Measurements from ENCODE around the gene NLRX1.
"Not testable (repeated sequence)": the region's sequence is repeated elsewhere in the genome, so short reads cannot be mapped to it uniquely, and the experiment has no call there.

NLRX1 gene

GRCh38 chr11:119168471-119169281 lies at the start of gene NLRX1:
NLRX1 (plus strand) TSS chr11:119168725; CDS start chr11:119171404, 2,679 bp downstream.
- DNase-seq (ENCODE audit: low read depth): peak; percentile 74

- DNase-seq (ENCODE audit: low read depth): no peak
These were observed 49.6 kb upstream of the NLRX1 start for GRCh38 chr11:119118946-119119345.

GRCh38 chr11:119120639-119121007 lies 47.9 kb upstream of the NLRX1 start:
- no peak for DNase-seq (ENCODE audit: low read depth)

- DNase-seq (ENCODE audit: low read depth): peak; percentile 100
These were observed 47.3 kb upstream of the NLRX1 start, which contains the start of gene HINFP for GRCh38 chr11:119121008-119121810. HINFP (plus strand) TSS chr11:119121580; CDS start chr11:119126945, 5,365 bp downstream.

- DNase-seq (ENCODE audit: low read depth): no peak
These were observed 46.8 kb upstream of the NLRX1 start for GRCh38 chr11:119121811-119122124.

GRCh38 chr11:119125821-119126220 lies 42.7 kb upstream of the NLRX1 start:
- DNase-seq (ENCODE audit: low read depth): no peak

GRCh38 chr11:119126675-119127268 lies 41.8 kb upstream of the NLRX1 start:
- DNase-seq (ENCODE audit: low read depth): no peak

GRCh38 chr11:119130662-119131061 lies 37.9 kb upstream of the NLRX1 start:
- DNase-seq (ENCODE audit: low read depth): no peak

GRCh38 chr11:119134389-119134978 lies 34.0 kb upstream of the NLRX1 start:
- no peak for DNase-seq (ENCODE audit: low read depth)

GRCh38 chr11:119139276-119139675 lies 29.2 kb upstream of the NLRX1 start:
- not testable (repeated sequence) for DNase-seq (ENCODE audit: low read depth)

GRCh38 chr11:119144825-119145486 lies 23.6 kb upstream of the NLRX1 start:
- no peak for DNase-seq (ENCODE audit: low read depth)

- no peak for DNase-seq (ENCODE audit: low read depth)
These were observed 23.0 kb upstream of the NLRX1 start for GRCh38 chr11:119145551-119145950.

- DNase-seq (ENCODE audit: low read depth): no peak
These were observed 20.8 kb upstream of the NLRX1 start for GRCh38 chr11:119147604-119148333.

- no peak for DNase-seq (ENCODE audit: low read depth)
These were observed 19.9 kb upstream of the NLRX1 start for GRCh38 chr11:119148720-119149017.

GRCh38 chr11:119149018-119149785 lies 19.3 kb upstream of the NLRX1 start, which contains the start of gene ABCG4:
ABCG4 (plus strand) TSS chr11:119149052; CDS start chr11:119149966, 914 bp downstream.
- peak; percentile 9 for DNase-seq (ENCODE audit: low read depth)

GRCh38 chr11:119149786-119150275 lies 18.7 kb upstream of the NLRX1 start:
- no peak for DNase-seq (ENCODE audit: low read depth)

- no peak for DNase-seq (ENCODE audit: low read depth)
These were observed 16.5 kb upstream of the NLRX1 start for GRCh38 chr11:119152043-119152442.

- no peak for DNase-seq (ENCODE audit: low read depth)
These were observed 15.9 kb upstream of the NLRX1 start for GRCh38 chr11:119152604-119153003.

GRCh38 chr11:119153049-119153818 lies 15.3 kb upstream of the NLRX1 start:
- DNase-seq (ENCODE audit: low read depth): no peak

GRCh38 chr11:119154178-119154577 lies 14.3 kb upstream of the NLRX1 start:
- DNase-seq (ENCODE audit: low read depth): no peak

Data from activated T-helper 9 cell treated with anti-CD3 and anti-CD28 coated beads, Interleukin-2, amount 50 U/mL, for 16 hours (primary cell).